Measurements from ENCODE around the gene IL17F.

Gene IL17F

DNA sequence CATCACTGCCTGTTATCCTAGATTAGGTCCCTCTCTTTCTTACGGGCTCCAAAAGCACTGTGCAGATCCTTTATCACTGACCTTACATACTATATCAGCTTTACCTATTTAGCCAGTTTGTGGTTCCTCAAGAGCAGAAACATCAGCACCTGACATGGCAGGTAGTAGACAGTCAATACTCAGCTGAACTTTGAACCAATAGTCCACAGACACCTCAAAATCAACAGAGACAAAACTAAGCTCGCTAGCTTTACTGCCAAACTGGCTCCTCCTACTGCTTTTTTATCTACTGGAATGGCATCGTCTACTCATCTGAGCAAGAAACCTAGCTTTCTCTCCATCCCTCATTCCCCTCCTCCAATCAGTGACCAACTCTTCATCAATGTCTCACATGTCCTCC, 52.5 kb downstream of the IL17F start:
- no peak for DNase-seq

DNA sequence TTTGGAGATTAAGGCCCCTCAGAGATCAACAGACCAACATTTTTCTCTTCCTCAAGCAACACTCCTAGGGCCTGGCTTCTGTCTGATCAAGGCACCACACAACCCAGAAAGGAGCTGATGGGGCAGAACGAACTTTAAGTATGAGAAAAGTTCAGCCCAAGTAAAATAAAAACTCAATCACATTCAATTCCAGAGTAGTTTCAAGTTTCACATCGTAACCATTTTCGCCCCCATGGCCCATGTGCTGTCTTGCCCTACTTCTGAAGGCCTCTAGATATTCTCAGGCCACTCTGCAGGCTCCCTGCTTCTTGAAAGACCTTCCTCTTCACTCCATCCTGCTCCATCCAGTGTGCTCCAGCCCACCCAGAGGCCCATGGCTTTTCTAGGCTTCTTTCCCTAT, 53.9 kb downstream of the IL17F start:
- no peak for DNase-seq

DNA sequence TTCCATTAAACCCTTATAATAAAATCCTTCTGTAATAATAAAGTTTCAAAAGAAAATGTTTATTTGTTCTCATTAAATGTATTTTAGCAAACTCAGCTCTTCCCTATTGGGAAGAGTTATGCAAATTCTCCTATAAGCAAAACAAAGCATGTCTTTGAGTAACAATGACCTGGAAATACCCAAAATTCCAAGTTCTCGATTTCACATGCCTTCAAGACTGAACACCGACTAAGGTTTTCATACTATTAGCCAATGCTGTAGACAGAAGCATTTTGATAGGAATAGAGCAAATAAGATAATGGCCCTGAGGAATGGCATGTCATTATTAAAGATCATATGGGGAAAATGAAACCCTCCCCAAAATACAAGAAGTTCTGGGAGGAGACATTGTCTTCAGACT, 54.3 kb downstream of the IL17F start:
- DNase-seq, result no peak

DNA sequence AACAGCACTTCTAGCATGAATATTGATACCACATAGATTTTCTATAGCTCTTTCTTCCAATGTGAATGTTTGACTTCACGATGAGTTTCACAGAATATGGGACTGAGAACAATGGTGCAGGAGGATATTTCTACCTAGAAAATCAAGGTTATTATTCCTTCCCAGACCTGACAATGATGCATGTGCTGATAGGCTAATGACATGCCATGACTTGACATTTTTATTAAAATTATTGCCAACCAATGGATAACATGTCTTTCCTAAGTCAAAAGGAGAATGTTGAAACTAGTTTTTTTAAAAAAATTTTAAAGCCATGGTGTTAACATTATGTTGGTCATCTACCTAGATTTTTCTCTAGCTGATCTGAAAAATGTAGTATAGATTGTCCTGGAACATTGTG, 57.2 kb downstream of the IL17F start:
- no peak for DNase-seq
